ENCODE measurements around the gene CYP39A1.

The CYP39A1 gene

GRCh38 chr6:46592046-46592445 is 60.6 kb downstream of the CYP39A1 start:
- TF ChIP-seq CTCF (conservative IDR thresholded peaks at IDR 0.05; ENCODE audit: low read depth, low read length) = no peak
- Histone ChIP-seq H3K4me3 (IDR thresholded peaks at IDR 0.05; ENCODE audit: insufficient read depth, low read depth, low read length) (no peak overlapping the region), H4K20me1 (ENCODE audit: insufficient read depth) (no peaks in the 10 kb centered on the region), H3K27ac (no peak overlapping the region), H3K36me3 (ENCODE audit: insufficient read depth) (no peaks in the 10 kb centered on the region), H2AFZ (ENCODE audit: low read depth) (no peak overlapping the region), H3K79me2 (ENCODE audit: insufficient read depth, low read depth) (no peaks in the 10 kb centered on the region), H3K27me3 (ENCODE audit: insufficient read depth, low read depth) (no peaks in the 10 kb centered on the region), H3K4me2 (no peak overlapping the region), H3K9ac (no peak overlapping the region), H3K4me1 (ENCODE audit: low read depth, poor library complexity, severe bottlenecking) (no peaks in the 10 kb centered on the region)

- Histone ChIP-seq H3K4me1 (ENCODE audit: low read depth, poor library complexity, severe bottlenecking) (no peaks in the 10 kb centered on the region), H3K27ac (no peak overlapping the region), H3K9ac (no peak overlapping the region), H3K4me3 (IDR thresholded peaks at IDR 0.05; ENCODE audit: insufficient read depth, low read depth, low read length) (no peak overlapping the region), H3K36me3 (ENCODE audit: insufficient read depth) (no peaks in the 10 kb centered on the region), H3K79me2 (ENCODE audit: insufficient read depth, low read depth) (no peaks in the 10 kb centered on the region), H4K20me1 (ENCODE audit: insufficient read depth) (no peaks in the 10 kb centered on the region), H3K4me2 (no peak overlapping the region), H3K27me3 (ENCODE audit: insufficient read depth, low read depth) (no peaks in the 10 kb centered on the region), H2AFZ (ENCODE audit: low read depth) (no peak overlapping the region)
- TF ChIP-seq CTCF (conservative IDR thresholded peaks at IDR 0.05; ENCODE audit: low read depth, low read length) = no peak
Observed at GRCh38 chr6:46590765-46591164, 61.9 kb downstream of the CYP39A1 start.

GRCh38 chr6:46586906-46587305 is 65.7 kb downstream of the CYP39A1 start:
- no peak overlapping the region for H3K27ac ChIP-seq
- H3K4me1 ChIP-seq (ENCODE audit: low read depth, poor library complexity, severe bottlenecking) = no peaks in the 10 kb centered on the region
- no peak overlapping the region for H3K4me3 ChIP-seq (IDR thresholded peaks at IDR 0.05; ENCODE audit: insufficient read depth, low read depth, low read length)
- no peaks in the 10 kb centered on the region for H4K20me1 ChIP-seq (ENCODE audit: insufficient read depth)
- no peak overlapping the region for H2AFZ ChIP-seq (ENCODE audit: low read depth)
- H3K36me3 ChIP-seq (ENCODE audit: insufficient read depth) = no peaks in the 10 kb centered on the region
- H3K9ac ChIP-seq = no peak overlapping the region
- no peaks in the 10 kb centered on the region for H3K79me2 ChIP-seq (ENCODE audit: insufficient read depth, low read depth)
- no peak overlapping the region for H3K4me2 ChIP-seq
- TF ChIP-seq CTCF (conservative IDR thresholded peaks at IDR 0.05; ENCODE audit: low read depth, low read length) = no peak
- no peaks in the 10 kb centered on the region for H3K27me3 ChIP-seq (ENCODE audit: insufficient read depth, low read depth)

GRCh38 chr6:46584586-46584985 is 68.0 kb downstream of the CYP39A1 start:
- H4K20me1 ChIP-seq (ENCODE audit: insufficient read depth) = no peaks in the 10 kb centered on the region
- H3K4me2 ChIP-seq = no peak overlapping the region
- no peak overlapping the region for H3K9ac ChIP-seq
- no peaks in the 10 kb centered on the region for H3K27me3 ChIP-seq (ENCODE audit: insufficient read depth, low read depth)
- H3K4me3 ChIP-seq (IDR thresholded peaks at IDR 0.05; ENCODE audit: insufficient read depth, low read depth, low read length) = no peak overlapping the region
- H3K36me3 ChIP-seq (ENCODE audit: insufficient read depth) = no peaks in the 10 kb centered on the region
- no peaks in the 10 kb centered on the region for H3K4me1 ChIP-seq (ENCODE audit: low read depth, poor library complexity, severe bottlenecking)
- H3K27ac ChIP-seq = no peak overlapping the region
- H3K79me2 ChIP-seq (ENCODE audit: insufficient read depth, low read depth) = no peaks in the 10 kb centered on the region
- no peak overlapping the region for H2AFZ ChIP-seq (ENCODE audit: low read depth)
- no peak for TF ChIP-seq CTCF (conservative IDR thresholded peaks at IDR 0.05; ENCODE audit: low read depth, low read length)

Measured in KMS-11 (cell line).